Measurements from ENCODE around the gene PARD6B. TPM values are rescaled to one million over a fixed set of nuclear protein-coding genes. Genes with fewer than 3 reads are reported as not detected.

Gene PARD6B, protein sequence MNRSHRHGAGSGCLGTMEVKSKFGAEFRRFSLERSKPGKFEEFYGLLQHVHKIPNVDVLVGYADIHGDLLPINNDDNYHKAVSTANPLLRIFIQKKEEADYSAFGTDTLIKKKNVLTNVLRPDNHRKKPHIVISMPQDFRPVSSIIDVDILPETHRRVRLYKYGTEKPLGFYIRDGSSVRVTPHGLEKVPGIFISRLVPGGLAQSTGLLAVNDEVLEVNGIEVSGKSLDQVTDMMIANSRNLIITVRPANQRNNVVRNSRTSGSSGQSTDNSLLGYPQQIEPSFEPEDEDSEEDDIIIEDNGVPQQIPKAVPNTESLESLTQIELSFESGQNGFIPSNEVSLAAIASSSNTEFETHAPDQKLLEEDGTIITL
- 0.25 and 0.26 TPM in 2 replicates for total RNA-seq

DNA sequence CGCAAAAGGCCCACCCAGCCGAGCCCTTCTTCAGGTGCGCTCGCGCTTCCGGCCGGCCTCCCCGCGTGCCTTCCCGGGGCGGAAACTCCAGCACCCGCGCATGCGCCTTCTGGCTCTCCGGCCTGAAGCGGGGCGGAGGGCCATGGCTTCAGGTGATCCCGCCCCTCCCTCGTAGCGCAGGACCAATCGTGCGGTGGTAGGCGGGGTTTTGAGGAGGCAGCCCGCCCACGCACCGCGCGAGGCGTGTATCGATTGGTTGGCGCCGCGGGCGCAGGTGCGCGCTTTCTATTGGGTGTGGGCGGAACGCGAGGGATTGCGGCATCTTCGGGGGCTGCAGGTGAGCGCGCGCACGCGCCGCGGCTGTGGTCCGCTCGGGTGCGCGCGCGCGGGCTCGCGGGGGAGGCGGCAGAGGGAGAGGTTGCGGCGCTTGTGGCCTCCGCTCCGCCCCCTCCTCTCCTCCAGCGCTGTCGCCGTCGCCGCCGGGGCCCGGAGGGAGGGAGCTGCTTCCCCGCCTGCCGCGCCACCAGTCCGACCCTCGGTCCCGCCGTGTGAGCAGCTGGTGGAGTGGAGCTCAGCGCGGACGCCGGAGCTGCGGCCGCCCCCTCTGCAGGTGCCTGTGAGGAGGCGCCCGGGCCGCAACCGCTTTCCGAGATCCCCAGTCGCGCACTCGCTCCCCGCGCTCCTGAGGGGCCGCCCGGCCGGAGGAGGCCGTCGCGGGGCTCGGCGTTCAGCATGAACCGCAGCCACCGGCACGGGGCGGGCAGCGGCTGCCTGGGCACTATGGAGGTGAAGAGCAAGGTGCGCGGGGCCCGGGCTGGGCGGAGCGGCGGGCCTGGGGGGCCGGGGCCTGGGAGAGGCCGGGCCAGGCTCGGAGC lies at the start of gene PARD6B:
TSS of gene PARD6B (plus strand) at position 526 of the 875 bp plus-strand sequence. CDS start at position 733, 207 bp downstream.

DNA sequence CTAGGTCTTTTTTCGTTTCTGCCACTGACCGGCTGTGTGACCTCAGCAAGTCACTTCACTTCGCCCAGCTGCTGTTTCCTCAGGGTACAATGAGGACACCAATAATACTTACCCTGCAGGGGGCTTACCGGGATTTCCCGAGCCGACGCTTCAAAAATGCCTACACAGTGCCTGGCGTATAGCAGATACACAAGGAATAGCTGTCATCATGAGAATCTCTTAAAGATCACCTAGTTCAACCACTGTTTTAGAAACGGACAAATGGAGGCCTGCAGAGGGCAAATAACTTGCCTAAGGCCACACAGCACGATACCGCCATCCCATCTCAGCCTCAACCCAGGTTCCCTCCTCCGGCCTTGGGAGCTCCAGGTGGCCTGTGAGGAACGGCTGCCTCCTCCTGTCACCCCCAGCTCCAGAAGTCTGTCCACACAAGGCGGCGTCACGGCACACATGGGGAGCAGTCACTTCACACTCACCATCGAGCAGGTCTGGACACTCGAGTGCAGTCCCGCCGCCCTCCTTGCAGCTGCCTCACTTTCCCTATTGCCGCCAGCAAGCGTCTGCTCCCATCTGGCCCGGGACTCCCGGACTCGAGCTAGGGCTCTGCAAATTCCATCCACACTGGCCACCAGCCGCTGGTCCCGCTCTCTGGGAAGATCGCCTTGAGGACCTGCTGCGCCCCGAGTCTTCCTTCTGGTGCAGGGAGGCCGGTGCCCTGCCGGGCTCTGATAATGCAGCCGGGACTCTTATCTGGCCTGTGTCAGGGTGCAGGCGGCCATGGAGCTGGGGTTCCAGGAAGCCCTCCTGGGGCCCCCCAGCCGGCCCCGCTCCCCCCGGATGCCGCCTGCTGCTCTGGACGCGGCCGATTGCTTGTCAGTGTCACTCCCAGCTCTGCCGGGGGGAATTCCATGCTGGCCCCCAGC lies 40.5 kb upstream of the PARD6B start, which contains the start of gene RIPOR3:
TSS of gene RIPOR3 (minus strand) at position 893 of the 923 bp plus-strand sequence. CDS start at position 479, 414 bp downstream.

GRCh38 chr20:50794846-50795634 lies 63.7 kb downstream of the PARD6B start, which contains the start of gene BCAS4:
TSS of gene BCAS4 (plus strand) at chr20:50795061. CDS start at chr20:50795084, 23 bp downstream.

Other genes starting within 250 kb of the PARD6B start
- gene PTPN1, start 221.2 kb upstream of the PARD6B start, total RNA-seq: 24.0 and 24.4 TPM in 2 replicates
- gene RIPOR3, start 40.0 kb upstream of the PARD6B start, total RNA-seq: 0.12 and 0.13 TPM in 2 replicates
- gene BCAS4, start 63.5 kb downstream of the PARD6B start, total RNA-seq: 12.2 and 14.4 TPM in 2 replicates
- gene ADNP, start 199.9 kb downstream of the PARD6B start, total RNA-seq: 25.2 and 35.9 TPM in 2 replicates
- 52.2 and 55.8 TPM in 2 replicates for gene DPM1, start 227.0 kb downstream of the PARD6B start, total RNA-seq
- gene MOCS3, start 227.2 kb downstream of the PARD6B start, total RNA-seq: 6.3 and 6.9 TPM in 2 replicates

All from aortic smooth muscle cell (primary cell).